NCI-H1417 (cell line): Measurements from ENCODE around the gene RBM15B.
"Not testable (repeated sequence)": the region's sequence is repeated elsewhere in the genome, so short reads cannot be mapped to it uniquely, and the experiment has no call there.

ENCODE experiments used
- DNase-seq, 3 experiments: peaks; one replicate each; lab custom pipeline; 2025; lab: John Stamatoyannopoulos, UW

Gene RBM15B

GRCh38 chr3:51378065-51378464 is 13.0 kb upstream of the RBM15B start:
- DNase-seq: no peak

- no peak for DNase-seq
Observed at GRCh38 chr3:51378726-51379125, 12.4 kb upstream of the RBM15B start.

GRCh38 chr3:51379301-51379700 is 11.8 kb upstream of the RBM15B start:
- no peak for DNase-seq

- DNase-seq: no peak
Observed at GRCh38 chr3:51379746-51380455, 11.2 kb upstream of the RBM15B start.

- DNase-seq: no peak
Observed at GRCh38 chr3:51380601-51381332, 10.3 kb upstream of the RBM15B start.

- no peak for DNase-seq
Observed at GRCh38 chr3:51381333-51381705, 9.8 kb upstream of the RBM15B start.

- DNase-seq: no peak
Observed at GRCh38 chr3:51382076-51382745, 8.9 kb upstream of the RBM15B start.

GRCh38 chr3:51382947-51383578 is 8.0 kb upstream of the RBM15B start:
- no peak for DNase-seq

GRCh38 chr3:51384055-51384725 is 6.9 kb upstream of the RBM15B start:
- peak in 1 of 3 experiments; percentile 51 for DNase-seq

GRCh38 chr3:51384726-51385473 is 6.2 kb upstream of the RBM15B start, which contains the start of gene MANF:
MANF (plus strand) TSS chr3:51385291; CDS start chr3:51385343, 52 bp downstream.
- peak; percentile 89 to 96 (median 92) for DNase-seq

GRCh38 chr3:51385621-51386091 is 5.4 kb upstream of the RBM15B start:
- DNase-seq: peak in 1 of 3 experiments; percentile 33

GRCh38 chr3:51386159-51386851 is 4.8 kb upstream of the RBM15B start:
- no peak for DNase-seq

GRCh38 chr3:51386852-51387229 is 4.2 kb upstream of the RBM15B start:
- no peak for DNase-seq

GRCh38 chr3:51387281-51387680 is 3.8 kb upstream of the RBM15B start:
- not testable (repeated sequence) for DNase-seq

GRCh38 chr3:51388286-51389029 is 2.6 kb upstream of the RBM15B start:
- peak in 1 of 3 experiments; percentile 4 for DNase-seq

GRCh38 chr3:51389423-51390183 is 1.5 kb upstream of the RBM15B start:
- peak; percentile 4 to 47 (median 23) for DNase-seq

- no peak for DNase-seq
Observed at GRCh38 chr3:51390246-51391074, 625 bp upstream of the RBM15B start.
